HepG2 (cell line): ENCODE results near the gene SYS1. TPM values are rescaled to one million over a fixed set of nuclear protein-coding genes. Genes with fewer than 3 reads are reported as not detected.

ENCODE experiments used
- ARNT2 ChIP-seq: sonication (generic); formaldehyde crosslinking; IDR thresholded peaks from 2 replicates; pipeline ENCODE4 v1.8.0; 2022; ENCODE audit warnings: mild to moderate bottlenecking, low read depth, missing genetic modification reagents, moderate library complexity
- ATRX ChIP-seq: sonication (generic); formaldehyde crosslinking; IDR thresholded peaks from 2 replicates; pipeline ENCODE4 v1.4.0; 2020; ENCODE audit warnings: missing genetic modification reagents, borderline replicate concordance
- DZIP1 ChIP-seq: sonication (generic); formaldehyde crosslinking; IDR thresholded peaks from 2 replicates; pipeline ENCODE4 v1.5.0; 2020; ENCODE audit warnings: mild to moderate bottlenecking, missing genetic modification reagents
- EED ChIP-seq: sonication (generic); formaldehyde crosslinking; IDR thresholded peaks from 2 replicates; pipeline ENCODE4 v1.5.0; 2020; ENCODE audit warnings: mild to moderate bottlenecking, missing genetic modification reagents
- FUBP1 ChIP-seq: sonication (generic); formaldehyde crosslinking; IDR thresholded peaks from 2 replicates; pipeline ENCODE4 v1.5.1; 2020; ENCODE audit warnings: missing genetic modification reagents, mild to moderate bottlenecking, borderline replicate concordance
- GPBP1L1 ChIP-seq: sonication (generic); formaldehyde crosslinking; IDR thresholded peaks from 2 replicates; pipeline ENCODE4 v1.5.0; 2020; ENCODE audit warnings: mild to moderate bottlenecking, missing genetic modification reagents
- HOXA7 ChIP-seq: sonication (generic); formaldehyde crosslinking; IDR thresholded peaks from 2 replicates; pipeline ENCODE4 v1.8.1; 2022; ENCODE audit warnings: mild to moderate bottlenecking, missing genetic modification reagents, moderate library complexity
- RXRB ChIP-seq: IDR thresholded peaks from 2 replicates; pipeline ENCODE4 v1.6.1; 2016; ENCODE audit warnings: borderline replicate concordance, missing genetic modification reagents, missing compliant biosample characterization
- SIX4 ChIP-seq: sonication (generic); formaldehyde crosslinking; IDR thresholded peaks from 2 replicates; pipeline ENCODE4 v1.4.0; 2020; ENCODE audit warnings: missing genetic modification reagents
- ZNF484 ChIP-seq: sonication (generic); formaldehyde crosslinking; IDR thresholded peaks from 2 replicates; pipeline ENCODE4 v1.5.1; 2020; ENCODE audit warnings: mild to moderate bottlenecking, low read depth, missing genetic modification reagents, borderline replicate concordance
- ZNF691 ChIP-seq: sonication (generic); formaldehyde crosslinking; IDR thresholded peaks from 2 replicates; pipeline ENCODE4 v1.4.0; 2020; ENCODE audit warnings: missing genetic modification reagents, low read depth, mild to moderate bottlenecking, borderline replicate concordance
- ZNF710 ChIP-seq: sonication (generic); formaldehyde crosslinking; IDR thresholded peaks from 2 replicates; pipeline ENCODE4 v1.5.0; 2020; ENCODE audit warnings: mild to moderate bottlenecking, missing genetic modification reagents, borderline replicate concordance
- polyA plus RNA-seq, 8 experiments: library from polyadenylated mRNA; depleted of rRNA in 3 of 8; stranded (reverse) in 7 of 8; unstranded in 1 of 8; fragments of >200 nt; fragmentation: Illumina TruSeq in 4 of 8; extraction: Trizol in 4 of 8; gene quantifications; 2 replicates each; pipeline versions ENCODE4 v1.2.1 to v1.2.3, GENCODE V29; 2011 to 2016; ENCODE audit warnings: low read depth in 4 of 8, missing spikeins in 1 of 8, mixed read lengths in 1 of 8; ENCODE audit not compliant: insufficient read depth in 1 of 8
- total RNA-seq, 5 experiments: library from RNA; depleted of rRNA; stranded (reverse); fragments of >200 nt; fragmentation: Illumina TruSeq; extraction: Trizol; gene quantifications; 2 replicates each; pipeline ENCODE4 v1.2.3, GENCODE V29; 2016; ENCODE audit warnings: low read depth in 1 of 5

The SYS1 gene
- total and polyA plus RNA-seq, 2 of the 13 experiments (the other 11 are each of a cell fraction or from before 2014, with no cell fraction given) = 38.3 to 65.6 TPM

GRCh38 chr20:45346291-45346718 lies 16.7 kb upstream of the SYS1 start (continued):
- 0 out of 2 replicates have a peak, but pooled peaks have one; percentile 12 for TF ChIP-seq ARNT2 (CRISPR knock-in tag)
- no peak for TF ChIP-seq SIX4 (CRISPR knock-in tag)
- peak; percentile 27; the same call in 1 of the 2 replicates for TF ChIP-seq RXRB (CRISPR knock-in tag)
- no peak for TF ChIP-seq ATRX (CRISPR knock-in tag)
- 0 out of 2 replicates have a peak, but pooled peaks have one; percentile 39 for TF ChIP-seq FUBP1 (CRISPR knock-in tag)
- TF ChIP-seq ZNF691 (CRISPR knock-in tag) = no peak
- no peak for TF ChIP-seq ZNF710
- TF ChIP-seq GPBP1L1 (CRISPR knock-in tag) = no peak
- TF ChIP-seq DZIP1 = no peak
- TF ChIP-seq ZNF484 (CRISPR knock-in tag) = no peak
- TF ChIP-seq HOXA7 (CRISPR knock-in tag) = no peak
- 0 out of 2 replicates have a peak, but pooled peaks have one; percentile 27 for TF ChIP-seq EED
